ENCODE measurements around the gene CFHR1.

DNA sequence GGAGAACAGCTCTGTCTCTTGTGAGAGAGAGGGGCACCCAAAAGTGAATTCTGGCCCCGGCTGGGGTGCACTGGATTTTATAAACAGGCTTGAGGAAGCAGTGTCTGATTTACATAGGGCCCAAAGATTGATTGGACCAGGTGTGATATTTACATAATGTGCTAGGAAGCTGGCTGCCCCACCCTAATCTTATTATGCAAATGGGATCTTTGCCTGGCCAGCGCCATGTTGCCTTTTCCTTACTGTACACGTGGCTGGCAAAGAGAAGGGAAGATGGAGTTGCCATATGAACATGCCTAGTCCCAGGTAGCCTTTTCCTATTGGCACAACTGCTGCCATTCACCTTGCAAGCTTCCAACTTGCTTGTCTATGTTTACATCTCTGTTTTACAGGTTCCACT lies 39.3 kb downstream of the CFHR1 start:
- TF ChIP-seq, protein P1, sequence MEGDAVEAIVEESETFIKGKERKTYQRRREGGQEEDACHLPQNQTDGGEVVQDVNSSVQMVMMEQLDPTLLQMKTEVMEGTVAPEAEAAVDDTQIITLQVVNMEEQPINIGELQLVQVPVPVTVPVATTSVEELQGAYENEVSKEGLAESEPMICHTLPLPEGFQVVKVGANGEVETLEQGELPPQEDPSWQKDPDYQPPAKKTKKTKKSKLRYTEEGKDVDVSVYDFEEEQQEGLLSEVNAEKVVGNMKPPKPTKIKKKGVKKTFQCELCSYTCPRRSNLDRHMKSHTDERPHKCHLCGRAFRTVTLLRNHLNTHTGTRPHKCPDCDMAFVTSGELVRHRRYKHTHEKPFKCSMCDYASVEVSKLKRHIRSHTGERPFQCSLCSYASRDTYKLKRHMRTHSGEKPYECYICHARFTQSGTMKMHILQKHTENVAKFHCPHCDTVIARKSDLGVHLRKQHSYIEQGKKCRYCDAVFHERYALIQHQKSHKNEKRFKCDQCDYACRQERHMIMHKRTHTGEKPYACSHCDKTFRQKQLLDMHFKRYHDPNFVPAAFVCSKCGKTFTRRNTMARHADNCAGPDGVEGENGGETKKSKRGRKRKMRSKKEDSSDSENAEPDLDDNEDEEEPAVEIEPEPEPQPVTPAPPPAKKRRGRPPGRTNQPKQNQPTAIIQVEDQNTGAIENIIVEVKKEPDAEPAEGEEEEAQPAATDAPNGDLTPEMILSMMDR (IDR thresholded peaks at IDR 0.05): no peak
- no peak for TF ChIP-seq POLR2A (IDR thresholded peaks at IDR 0.05)
